Right atrium auricular region (tissue), 2 donors: ENCODE data around the gene DLEC1. TPM values are rescaled to one million over a fixed set of nuclear protein-coding genes. Genes with fewer than 3 reads are reported as not detected.
"Not testable (repeated sequence)": the region's sequence is repeated elsewhere in the genome, so short reads cannot be mapped to it uniquely, and the experiment has no call there.

Experiments
- DNase-seq: peaks from one replicate; pipeline ENCODE4 v3.0.0-alpha.2; 2019; ENCODE audit warnings: low spot score
- H3K27ac ChIP-seq, 2 donors: fragments of 200-600 bp; sonication (generic); 1 replicate in 1 of 2; 2 replicates in 1 of 2; pipeline ENCODE4 v1.5.1; 2016 to 2019
- H3K27me3 ChIP-seq, 2 donors: fragments of 200-600 bp; sonication (generic); one replicate each; pipeline versions ENCODE4 v1.5.1 to v1.6.0; 2017 to 2019
- H3K36me3 ChIP-seq: fragments of 200-600 bp; sonication (generic); one replicate; pipeline ENCODE4 v1.5.1; 2016
- H3K4me1 ChIP-seq, 2 donors: fragments of 200-600 bp; sonication (generic); one replicate each; pipeline versions ENCODE4 v1.5.1 to v1.6.0; 2017 to 2019
- H3K4me3 ChIP-seq, 2 donors: fragments of 200-600 bp; sonication (generic); 1 replicate in 1 of 2; 2 replicates in 1 of 2; pipeline ENCODE4 v1.5.1; 2017 to 2019; ENCODE audit warnings: mild to moderate bottlenecking in 1 of 2, moderate library complexity in 1 of 2
- H3K9me3 ChIP-seq, 2 donors: fragments of 200-600 bp; sonication (generic); one replicate each; pipeline ENCODE4 v1.5.1; 2019
- total RNA-seq, 2 donors: library from RNA; depleted of rRNA; stranded (reverse); fragments of >200 nt; gene quantifications; one replicate each; pipeline ENCODE4 v1.1.0, GENCODE V29; 2016
- TF ChIP-seq, protein P1 (sequence below), 2 donors: fragments of 200-600 bp; sonication (generic); IDR thresholded peaks; one replicate each; pipeline ENCODE4 v1.5.1; 2019; ENCODE audit warnings: antibody characterized with exemption in 2 of 2

Gene DLEC1
- total RNA-seq, 2 donors from 2014 or later: 0.22 to 0.35 TPM

- H3K4me3 ChIP-seq: no peak overlapping the region
- DNase-seq: no peak
- H3K27me3 ChIP-seq: no peaks in the 10 kb centered on the region
- no peak overlapping the region for H3K27ac ChIP-seq
- H3K4me1 ChIP-seq: peaks cover 0 to 27% of the 10 kb centered on the region in 2 donors
- no peaks in the 10 kb centered on the region for H3K36me3 ChIP-seq
- TF ChIP-seq, protein P1, sequence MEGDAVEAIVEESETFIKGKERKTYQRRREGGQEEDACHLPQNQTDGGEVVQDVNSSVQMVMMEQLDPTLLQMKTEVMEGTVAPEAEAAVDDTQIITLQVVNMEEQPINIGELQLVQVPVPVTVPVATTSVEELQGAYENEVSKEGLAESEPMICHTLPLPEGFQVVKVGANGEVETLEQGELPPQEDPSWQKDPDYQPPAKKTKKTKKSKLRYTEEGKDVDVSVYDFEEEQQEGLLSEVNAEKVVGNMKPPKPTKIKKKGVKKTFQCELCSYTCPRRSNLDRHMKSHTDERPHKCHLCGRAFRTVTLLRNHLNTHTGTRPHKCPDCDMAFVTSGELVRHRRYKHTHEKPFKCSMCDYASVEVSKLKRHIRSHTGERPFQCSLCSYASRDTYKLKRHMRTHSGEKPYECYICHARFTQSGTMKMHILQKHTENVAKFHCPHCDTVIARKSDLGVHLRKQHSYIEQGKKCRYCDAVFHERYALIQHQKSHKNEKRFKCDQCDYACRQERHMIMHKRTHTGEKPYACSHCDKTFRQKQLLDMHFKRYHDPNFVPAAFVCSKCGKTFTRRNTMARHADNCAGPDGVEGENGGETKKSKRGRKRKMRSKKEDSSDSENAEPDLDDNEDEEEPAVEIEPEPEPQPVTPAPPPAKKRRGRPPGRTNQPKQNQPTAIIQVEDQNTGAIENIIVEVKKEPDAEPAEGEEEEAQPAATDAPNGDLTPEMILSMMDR (IDR thresholded peaks at IDR 0.05): no peak
- H3K9me3 ChIP-seq: no peaks in the 10 kb centered on the region
Measured at GRCh38 chr3:38032328-38032865, 6.6 kb upstream of the DLEC1 start.

DNA sequence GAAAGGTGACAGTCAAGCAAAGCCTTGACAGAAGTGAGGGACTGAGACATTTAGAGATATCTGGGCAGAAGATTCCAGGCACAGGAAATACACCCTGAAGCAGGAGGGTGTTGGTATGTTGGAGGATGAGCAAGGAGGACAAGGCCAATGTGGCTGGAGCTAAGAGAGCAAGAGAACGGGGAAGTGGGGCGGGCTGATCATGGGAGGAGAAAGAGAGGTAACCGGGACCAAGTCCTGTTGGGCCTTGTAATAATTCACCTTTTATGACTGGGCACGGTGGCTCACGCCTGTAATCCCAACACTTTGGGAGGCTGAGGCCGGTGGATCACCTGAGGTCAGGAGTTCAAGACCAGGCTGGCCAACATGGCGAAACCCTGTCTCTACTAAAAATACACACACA is 5.4 kb upstream of the DLEC1 start:
- peaks cover 0 to 24% of the 10 kb centered on the region in 2 donors for H3K4me1 ChIP-seq
- H3K27ac ChIP-seq, H3K27me3 ChIP-seq, H3K36me3 ChIP-seq, H3K4me3 ChIP-seq, H3K9me3 ChIP-seq, DNase-seq: not testable (repeated sequence)

DNA sequence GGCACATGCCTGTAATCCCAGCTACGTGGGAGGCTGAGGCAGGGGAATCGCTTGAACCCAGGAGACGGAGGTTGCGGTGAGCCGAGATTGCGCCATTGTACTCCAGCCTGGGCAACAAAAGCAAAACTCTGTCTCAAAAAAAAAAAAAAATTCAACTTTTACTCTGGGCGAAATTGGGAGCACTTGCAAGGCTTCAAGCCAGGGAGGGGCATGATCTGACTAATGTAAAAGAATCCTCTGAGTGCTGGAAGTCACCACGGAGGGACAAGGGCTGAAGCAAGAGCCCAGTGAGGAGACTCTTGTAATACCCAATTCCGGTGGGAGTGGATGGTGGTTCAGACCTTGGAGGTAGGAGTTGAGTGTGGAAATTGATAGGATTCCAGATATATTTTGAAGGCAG is 4.7 kb upstream of the DLEC1 start:
- H3K4me1 ChIP-seq: peaks cover 0 to 25% of the 10 kb centered on the region in 2 donors

DNA sequence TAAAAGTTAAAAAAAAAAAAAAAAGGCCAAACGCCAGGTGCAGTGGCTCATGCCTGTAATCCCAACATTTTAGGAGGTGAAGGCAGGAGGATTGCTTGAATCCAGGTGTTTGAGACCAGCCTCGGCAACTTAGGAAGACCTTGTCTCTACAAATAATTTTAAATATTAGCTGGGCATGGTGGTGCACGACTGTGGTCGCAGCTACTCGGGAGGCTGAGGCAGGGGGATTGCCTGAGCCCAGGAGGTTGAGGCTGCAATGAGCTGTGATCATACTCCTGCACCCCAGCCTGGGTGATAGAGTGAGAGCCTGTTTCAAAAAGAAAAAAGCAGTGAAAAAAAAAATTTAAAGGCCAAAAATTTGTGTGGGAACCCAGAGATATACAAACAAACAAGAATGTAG is 2.7 kb upstream of the DLEC1 start:
- Histone ChIP-seq H3K27me3 (no peaks in the 10 kb centered on the region), H3K27ac (no peak overlapping the region), H3K4me1 (peaks cover 0 to 21% of the 10 kb centered on the region in 2 donors), H3K9me3 (no peaks in the 10 kb centered on the region), H3K4me3 (no peak overlapping the region), H3K36me3 (no peaks in the 10 kb centered on the region)
- TF ChIP-seq, protein P1 (IDR thresholded peaks at IDR 0.05): no peak
- no peak for DNase-seq

More for the DNA sequence above, 4.7 kb upstream of the DLEC1 start:
- H3K27me3 ChIP-seq, H3K4me3 ChIP-seq, H3K36me3 ChIP-seq, DNase-seq, H3K9me3 ChIP-seq, H3K27ac ChIP-seq: not testable (repeated sequence)

GRCh38 chr3:38036906-38037305 is 2.1 kb upstream of the DLEC1 start:
- no peak overlapping the region for H3K4me3 ChIP-seq
- H3K27me3 ChIP-seq: no peaks in the 10 kb centered on the region
- no peak overlapping the region for H3K27ac ChIP-seq
- TF ChIP-seq, protein P1 (IDR thresholded peaks at IDR 0.05): no peak
- DNase-seq: no peak
- H3K4me1 ChIP-seq: peaks cover 0 to 18% of the 10 kb centered on the region in 2 donors
- H3K36me3 ChIP-seq: no peaks in the 10 kb centered on the region
- no peaks in the 10 kb centered on the region for H3K9me3 ChIP-seq

GRCh38 chr3:38038447-38038911 is 529 bp upstream of the DLEC1 start:
- peaks cover 0 to 18% of the 10 kb centered on the region in 2 donors for H3K4me1 ChIP-seq
- TF ChIP-seq, protein P1 (IDR thresholded peaks at IDR 0.05): no peak
- DNase-seq: no peak
- no peaks in the 10 kb centered on the region for H3K9me3 ChIP-seq
- H3K27ac ChIP-seq: no peak overlapping the region
- H3K4me3 ChIP-seq: no peak overlapping the region
- no peaks in the 10 kb centered on the region for H3K36me3 ChIP-seq
- no peaks in the 10 kb centered on the region for H3K27me3 ChIP-seq

GRCh38 chr3:38039899-38040261 is 872 bp downstream of the DLEC1 start:
- peak; percentile 89 for DNase-seq
- Histone ChIP-seq H3K27ac (no peak overlapping the region), H3K4me1 (peaks cover 0 to 18% of the 10 kb centered on the region in 2 donors), H3K4me3 (peak overlapping the region in 1 of 2 donors; percentile 59), H3K27me3 (no peaks in the 10 kb centered on the region), H3K9me3 (no peaks in the 10 kb centered on the region), H3K36me3 (no peaks in the 10 kb centered on the region)
- TF ChIP-seq, protein P1 (IDR thresholded peaks at IDR 0.05): peak in 1 of 2 donors; percentile 53
